Ishikawa (cell line): ENCODE data around the gene HOXA3.

Experiments used
- EGR1 ChIP-seq: IDR thresholded peaks from 2 replicates; pipeline ENCODE4 v1.6.1; 2012
- EP300 ChIP-seq: IDR thresholded peaks from 2 replicates; pipeline ENCODE4 v1.6.1; 2012; ENCODE audit warnings: borderline replicate concordance
- FOXM1 ChIP-seq: IDR thresholded peaks from 2 replicates; pipeline ENCODE4 v1.6.1; 2012; ENCODE audit warnings: low read depth, borderline replicate concordance
- MAX ChIP-seq: IDR thresholded peaks from 2 replicates; pipeline ENCODE4 v1.6.1; 2012
- NFIC ChIP-seq: IDR thresholded peaks from 2 replicates; pipeline ENCODE4 v1.6.1; 2012
- RAD21 ChIP-seq: IDR thresholded peaks from 2 replicates; pipeline ENCODE4 v1.6.1; 2012; ENCODE audit warnings: low read depth
- REST ChIP-seq: IDR thresholded peaks from 2 replicates; pipeline ENCODE4 v1.6.1; 2012; ENCODE audit warnings: low read depth, mild to moderate bottlenecking
- TAF1 ChIP-seq: IDR thresholded peaks from 2 replicates; pipeline ENCODE4 v1.6.1; 2012; ENCODE audit warnings: low read depth, mild to moderate bottlenecking
- TCF12 ChIP-seq: IDR thresholded peaks from 2 replicates; pipeline ENCODE4 v1.6.1; 2012; ENCODE audit warnings: low read depth
- TEAD4 ChIP-seq: IDR thresholded peaks from 2 replicates; pipeline ENCODE4 v1.6.1; 2012
- USF1 ChIP-seq: IDR thresholded peaks from 2 replicates; pipeline ENCODE4 v1.6.1; 2012
- YY1 ChIP-seq: IDR thresholded peaks from 2 replicates; pipeline ENCODE4 v1.6.1; 2012; ENCODE audit warnings: low read depth
- ZBTB7A ChIP-seq: IDR thresholded peaks from 2 replicates; pipeline ENCODE4 v1.6.1; 2012; ENCODE audit warnings: low read depth

Gene HOXA3

GRCh38 chr7:27169658-27170425 lies 17.5 kb upstream of the HOXA3 start:
- TF ChIP-seq ZBTB7A (peak; percentile 59; the same call in 1 of the 2 replicates), EP300 (no peak)

- TF ChIP-seq TAF1: no peak
These were observed 16.0 kb upstream of the HOXA3 start for GRCh38 chr7:27168265-27168947.

GRCh38 chr7:27167916-27168264 lies 15.5 kb upstream of the HOXA3 start:
- no peak for TF ChIP-seq YY1
- TF ChIP-seq MAX: no peak
- TF ChIP-seq REST: no peak
- TF ChIP-seq TAF1: no peak
- no peak for TF ChIP-seq EGR1

GRCh38 chr7:27166531-27167505 lies 14.4 kb upstream of the HOXA3 start:
- TF ChIP-seq EGR1 (no peak), TCF12 (no peak), YY1 (no peak), NFIC (no peak), EP300 (no peak), ZBTB7A (no peak), TEAD4 (no peak)

GRCh38 chr7:27165996-27166530 lies 13.7 kb upstream of the HOXA3 start:
- no peak for TF ChIP-seq TAF1
- TF ChIP-seq MAX: no peak
- no peak for TF ChIP-seq EGR1
- no peak for TF ChIP-seq REST
- TF ChIP-seq TEAD4: no peak
- no peak for TF ChIP-seq NFIC
- TF ChIP-seq FOXM1: no peak
- TF ChIP-seq TCF12: no peak
- TF ChIP-seq RAD21: no peak
- no peak for TF ChIP-seq YY1
- TF ChIP-seq USF1: no peak

- TF ChIP-seq EGR1: no peak
- no peak for TF ChIP-seq TAF1
- no peak for TF ChIP-seq USF1
These were observed 13.0 kb upstream of the HOXA3 start, which contains the start of gene HOXA9 for GRCh38 chr7:27165089-27165995. Gene HOXA9, minus strand, starts transcription at chr7:27165537. Its CDS starts 80 bp downstream, at chr7:27165457.
